AG04450 (cell line): ENCODE data around the gene GRIN2B. TPM values are rescaled to one million over a fixed set of nuclear protein-coding genes. Genes with fewer than 3 reads are reported as not detected.

Experiments
- CTCF ChIA-PET: fragments of 300-600, 350-600 bp; formaldehyde crosslinking; extraction: SDS; loops from one replicate; lab custom pipeline; 2022; ENCODE audit warnings: antibody characterized with exemption, inconsistent platforms; lab: Charles Lee
- POLR2A ChIA-PET: fragments of 350-600 bp; formaldehyde crosslinking; extraction: SDS; loops from one replicate; lab custom pipeline; 2021; ENCODE audit warnings: antibody characterized with exemption, inconsistent platforms; lab: Yijun Ruan, JAX
- DNase-seq: peaks from one replicate; pipeline ENCODE4 v3.0.0-alpha.2; 2011; ENCODE audit warnings: low read depth, low spot score
- H3K27ac ChIP-seq: one replicate; pipeline ENCODE4 v1.5.1; 2012; ENCODE audit warnings: low read depth, low read length, control low read depth
- H3K27me3 ChIP-seq: one replicate; pipeline ENCODE4 v1.6.0; 2012; ENCODE audit warnings: low read length; ENCODE audit not compliant: control insufficient read depth, insufficient read depth
- H3K4me3 ChIP-seq: 2 replicates; pipeline ENCODE4 v1.5.1; 2011; ENCODE audit warnings: mild to moderate bottlenecking, low read depth, low read length, control low read depth
- H3K9me3 ChIP-seq: 2 replicates; pipeline ENCODE4 v1.5.1; 2012; ENCODE audit warnings: low read length; ENCODE audit not compliant: control insufficient read depth, insufficient read depth
- CTCF ChIP-seq: IDR thresholded peaks from 2 replicates; pipeline ENCODE4 v1.5.1; 2011; ENCODE audit warnings: low read depth, low read length, control low read depth, inconsistent platforms
- polyA minus RNA-seq: library from RNA; depleted of rRNA, polyadenylated mRNA; stranded (reverse); fragments of >200 nt; gene quantifications from 2 replicates; pipeline ENCODE4 v1.2.3, GENCODE V29; 2011; rRNA and poly(A)+ RNA removed
- polyA plus RNA-seq: library from polyadenylated mRNA; depleted of rRNA; stranded (reverse); fragments of >200 nt; gene quantifications from 2 replicates; pipeline ENCODE4 v1.2.3, GENCODE V29; 2011; rRNA removed

The GRIN2B gene
- polyA plus RNA-seq: not detected in 2 replicates
- not detected in 2 replicates for polyA minus RNA-seq

- no peak within 1 kb of the TSS for H3K27ac ChIP-seq
- CTCF ChIA-PET: no interaction called here
- H3K27me3 ChIP-seq: peaks cover 6% of the 10 kb centered on the region
- no peak for TF ChIP-seq CTCF
- no peak within 1 kb of the TSS for H3K4me3 ChIP-seq
- H3K9me3 ChIP-seq: no peaks in the 10 kb centered on the region; the same call in 1 of the 2 replicates
- no peak for DNase-seq
- POLR2A ChIA-PET: no interaction called here
Observed at GRCh38 chr12:13981296-13981962, at the start of gene GRIN2B. Gene GRIN2B (minus strand): TSS chr12:13981602. CDS start chr12:13866208, 115,394 bp downstream.

- Histone ChIP-seq H3K9me3 (peaks cover 3% of the 10 kb centered on the region), H3K4me3 (no peak overlapping the region), H3K27me3 (no peaks in the 10 kb centered on the region), H3K27ac (no peak overlapping the region)
- DNase-seq: no peak
- no peak for TF ChIP-seq CTCF
- ChIA-PET POLR2A (no interaction called here), CTCF (no interaction called here)
Observed at GRCh38 chr12:14026537-14026936, 45.1 kb upstream of the GRIN2B start.

GRCh38 chr12:14024591-14024990 is 43.2 kb upstream of the GRIN2B start:
- POLR2A ChIA-PET: no interaction called here
- Histone ChIP-seq H3K27me3 (no peaks in the 10 kb centered on the region), H3K4me3 (no peak overlapping the region), H3K27ac (no peak overlapping the region), H3K9me3 (peaks cover 3% of the 10 kb centered on the region)
- CTCF ChIA-PET: no interaction called here
- TF ChIP-seq CTCF: no peak
- DNase-seq: no peak

- Histone ChIP-seq H3K9me3 (peaks cover 3% of the 10 kb centered on the region), H3K4me3 (no peak overlapping the region), H3K27ac (no peak overlapping the region), H3K27me3 (no peaks in the 10 kb centered on the region)
- POLR2A ChIA-PET: no interaction called here
- no peak for TF ChIP-seq CTCF
- no peak for DNase-seq
- CTCF ChIA-PET: no interaction called here
Observed at GRCh38 chr12:14018080-14018479, 36.7 kb upstream of the GRIN2B start.

GRCh38 chr12:14010989-14011388 is 29.6 kb upstream of the GRIN2B start:
- ChIA-PET CTCF (no interaction called here), POLR2A (no interaction called here)
- peaks cover 3% of the 10 kb centered on the region; the same call in 1 of the 2 replicates for H3K9me3 ChIP-seq
- no peak for DNase-seq
- no peaks in the 10 kb centered on the region for H3K27me3 ChIP-seq
- TF ChIP-seq CTCF: no peak
- H3K27ac ChIP-seq: no peak overlapping the region
- no peak overlapping the region for H3K4me3 ChIP-seq
